Inferior parietal cortex (tissue), 1 donor: ENCODE data around the gene PLD4.
"Not testable (repeated sequence)": the region's sequence is repeated elsewhere in the genome, so short reads cannot be mapped to it uniquely, and the experiment has no call there.

Experiments used
- DNase-seq: peaks from one replicate; pipeline ENCODE4 v3.0.0-alpha.2; 2016; ENCODE audit errors: extremely low spot score

The PLD4 gene

DNA sequence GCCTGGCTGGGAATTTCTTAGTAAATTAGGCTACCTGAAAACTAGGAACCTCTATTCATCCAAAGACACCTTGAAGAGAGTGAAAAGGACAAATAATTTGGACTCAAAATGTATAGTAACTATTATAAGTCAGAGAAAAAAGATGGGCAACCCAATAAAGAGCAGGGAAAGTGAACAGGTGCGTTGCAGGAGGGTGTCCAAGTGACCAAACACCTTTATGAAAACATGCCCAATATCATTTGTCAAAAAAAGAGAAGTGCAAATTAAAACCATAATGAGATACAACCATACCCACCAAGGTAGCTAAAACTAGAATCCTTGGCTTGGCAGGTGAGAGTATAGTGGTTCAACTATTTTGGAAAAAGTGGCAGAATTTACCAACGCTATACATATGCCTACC, 24.9 kb upstream of the PLD4 start:
- no peak for DNase-seq

GRCh38 chr14:104900639-104901512, 23.8 kb upstream of the PLD4 start:
- no peak for DNase-seq

DNA sequence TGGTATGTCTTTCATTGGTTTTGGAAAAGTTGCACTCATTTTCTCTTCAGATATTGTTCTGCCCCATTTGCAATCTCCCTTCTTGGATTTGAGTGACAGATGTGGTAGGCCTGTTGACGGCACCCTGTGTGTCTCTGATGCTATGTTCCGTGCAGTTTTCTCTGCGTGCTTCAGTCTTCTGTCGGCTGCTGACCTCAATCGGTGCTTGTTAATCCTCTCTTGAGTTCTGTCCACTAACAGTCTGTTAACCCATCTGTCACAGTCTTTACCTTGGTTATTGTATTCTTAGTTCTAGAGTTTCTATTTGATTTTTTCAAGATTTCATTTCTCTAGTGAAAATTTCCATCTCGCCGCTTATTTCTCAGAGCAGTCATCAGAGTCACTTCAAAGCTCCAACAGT, 20.7 kb upstream of the PLD4 start:
- no peak for DNase-seq

DNA sequence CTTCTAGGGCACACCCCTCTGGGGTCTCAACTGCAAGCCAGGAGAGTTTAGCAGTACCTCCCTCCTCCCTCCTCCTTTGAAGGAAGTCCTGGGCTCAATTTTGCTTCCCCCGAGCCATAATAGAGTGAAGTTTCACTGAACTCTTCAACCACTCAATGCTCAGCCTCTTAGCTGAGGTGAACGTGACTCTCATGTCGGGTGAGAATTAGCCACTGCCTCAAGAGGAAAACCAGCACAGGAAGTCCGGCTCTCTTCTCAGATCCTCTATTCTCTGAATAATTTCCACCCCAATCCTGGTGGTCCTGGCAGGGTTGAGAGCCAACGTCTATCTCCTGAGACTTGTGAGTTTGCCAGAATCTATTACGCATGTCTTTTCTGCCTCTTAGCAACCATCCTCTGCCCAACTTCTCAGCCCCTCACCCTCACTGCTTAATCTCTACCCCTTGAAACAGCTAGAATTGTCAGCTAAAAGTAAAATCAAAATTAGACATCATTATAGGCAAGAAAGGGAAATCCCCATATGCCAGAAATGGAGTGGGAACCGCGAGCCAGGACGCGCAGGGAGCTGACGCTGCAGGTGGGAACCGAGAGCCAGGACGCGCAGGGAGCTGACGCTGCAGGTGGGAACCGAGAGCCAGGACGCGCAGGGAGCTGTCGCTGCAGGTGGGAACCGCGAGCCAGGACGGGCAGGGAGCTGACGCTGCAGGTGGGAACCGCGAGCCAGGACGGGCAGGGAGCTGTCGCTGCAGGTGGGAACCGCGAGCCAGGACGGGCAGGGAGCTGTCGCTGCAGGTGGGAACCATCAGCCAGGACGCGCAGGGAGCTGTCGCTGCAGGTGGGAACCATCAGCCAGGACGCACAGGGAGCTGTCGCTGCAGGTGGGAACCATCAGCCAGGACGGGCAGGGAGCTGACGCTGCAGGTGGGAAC, 19.8 kb upstream of the PLD4 start:
- DNase-seq = not testable (repeated sequence)

DNA sequence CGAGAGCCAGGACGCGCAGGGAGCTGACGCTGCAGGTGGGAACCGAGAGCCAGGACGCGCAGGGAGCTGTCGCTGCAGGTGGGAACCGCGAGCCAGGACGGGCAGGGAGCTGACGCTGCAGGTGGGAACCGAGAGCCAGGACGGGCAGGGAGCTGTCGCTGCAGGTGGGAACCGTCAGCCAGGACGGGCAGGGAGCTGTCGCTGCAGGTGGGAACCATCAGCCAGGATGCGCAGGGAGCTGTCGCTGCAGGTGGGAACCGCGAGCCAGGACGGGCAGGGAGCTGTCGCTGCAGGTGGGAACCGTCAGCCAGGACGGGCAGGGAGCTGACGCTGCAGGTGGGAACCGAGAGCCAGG, 19.1 kb upstream of the PLD4 start:
- DNase-seq = not testable (repeated sequence)

- no peak for DNase-seq
Observed at GRCh38 chr14:104908303-104908702, 16.4 kb upstream of the PLD4 start.

GRCh38 chr14:104912053-104912452, 12.6 kb upstream of the PLD4 start:
- DNase-seq = no peak

DNA sequence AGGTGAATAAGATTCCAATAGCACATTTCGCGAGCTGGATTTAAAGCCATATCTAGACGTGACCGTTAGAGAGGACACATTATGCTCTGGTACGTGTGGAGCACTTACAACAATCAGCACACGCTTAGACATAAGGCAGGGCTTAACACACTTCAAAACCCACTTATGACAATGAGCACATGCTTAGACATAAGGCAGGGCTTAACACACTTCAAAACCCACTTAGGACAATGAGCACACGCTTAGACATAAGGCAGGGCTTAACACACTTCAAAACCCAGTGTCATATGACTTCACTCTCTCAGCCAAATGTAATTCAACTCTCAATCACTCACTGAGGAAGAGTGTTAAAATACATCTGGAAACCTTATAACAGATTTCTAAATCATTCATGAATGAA, 11.2 kb upstream of the PLD4 start:
- DNase-seq = no peak

GRCh38 chr14:104917116-104917515, 7.6 kb upstream of the PLD4 start:
- DNase-seq = no peak

- no peak for DNase-seq
Observed at GRCh38 chr14:104917993-104918392, 6.7 kb upstream of the PLD4 start.

- not testable (repeated sequence) for DNase-seq
Observed at GRCh38 chr14:104919152-104919992, 5.3 kb upstream of the PLD4 start.

- DNase-seq = no peak
Observed at GRCh38 chr14:104919993-104920315, 4.7 kb upstream of the PLD4 start.

DNA sequence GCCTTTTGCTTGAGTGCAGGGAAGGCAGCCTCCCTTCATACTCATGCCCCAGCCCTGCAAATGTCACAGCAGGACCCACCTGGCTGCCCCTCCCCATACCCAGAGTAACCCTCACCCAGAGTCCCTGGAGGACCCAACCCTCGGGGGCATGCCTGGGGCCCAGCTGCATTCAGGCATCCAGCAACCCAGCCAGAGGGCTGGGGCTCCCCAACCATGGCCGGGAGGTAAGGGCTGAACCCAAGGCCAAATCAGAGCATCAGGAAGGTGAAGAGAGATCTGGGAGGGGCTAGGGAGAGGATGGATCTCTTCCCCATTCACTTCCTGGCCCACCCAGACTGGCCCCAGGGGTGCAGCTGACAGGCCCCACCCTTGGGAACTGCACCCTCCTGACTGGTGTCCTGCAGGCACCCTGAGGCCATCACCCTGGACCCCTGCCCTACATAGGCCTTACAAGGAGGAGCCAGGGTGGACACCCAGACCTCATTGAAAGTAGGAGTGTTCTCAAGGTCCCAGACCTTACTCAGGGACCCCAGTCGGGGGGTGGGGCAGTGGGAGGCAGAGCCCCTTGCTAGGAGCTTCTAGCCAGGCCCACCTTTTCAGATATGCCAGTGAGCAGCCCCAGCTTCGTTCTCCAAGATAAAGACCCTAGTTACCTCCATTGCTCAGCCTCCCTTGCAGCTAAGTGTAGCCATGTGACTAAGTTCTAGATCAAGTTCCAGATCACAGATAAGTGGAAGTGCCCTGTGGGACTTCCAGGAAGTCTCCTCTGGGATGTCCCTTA, 849 bp upstream of the PLD4 start:
- no peak for DNase-seq

DNA sequence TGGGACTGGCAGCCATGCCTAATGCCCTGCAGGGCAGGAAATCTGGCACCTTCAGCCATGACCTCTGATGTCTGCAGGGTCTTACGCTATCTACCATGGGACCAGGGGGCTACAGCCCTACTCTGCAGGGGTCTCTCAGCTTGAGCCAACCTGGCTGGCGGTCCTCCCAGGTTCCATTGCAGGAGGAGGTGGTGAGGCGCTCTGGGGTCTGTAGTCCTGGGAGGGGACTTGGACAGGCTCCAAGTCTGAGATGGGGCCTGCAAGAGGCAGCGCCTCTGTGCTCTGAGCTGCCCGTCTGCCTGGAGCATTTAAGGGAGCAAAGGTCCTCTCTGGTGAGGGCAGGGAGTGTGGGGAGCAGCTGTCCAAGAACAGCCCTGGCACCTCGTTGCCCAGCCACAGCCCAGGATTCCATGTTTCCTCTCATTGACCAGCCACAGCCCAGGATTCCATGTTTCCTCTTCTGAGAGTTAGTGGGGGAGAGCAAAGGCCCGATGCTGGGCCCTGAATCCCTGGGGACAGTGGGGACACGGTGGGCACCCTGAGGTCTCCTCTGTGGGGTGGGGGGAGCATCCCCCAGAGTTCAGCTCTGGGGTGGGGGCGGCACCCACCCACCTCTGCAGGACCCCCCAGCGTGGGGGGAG, 655 bp downstream of the PLD4 start:
- no peak for DNase-seq

GRCh38 chr14:104925855-104926609, 1.4 kb downstream of the PLD4 start:
- DNase-seq = no peak

DNA sequence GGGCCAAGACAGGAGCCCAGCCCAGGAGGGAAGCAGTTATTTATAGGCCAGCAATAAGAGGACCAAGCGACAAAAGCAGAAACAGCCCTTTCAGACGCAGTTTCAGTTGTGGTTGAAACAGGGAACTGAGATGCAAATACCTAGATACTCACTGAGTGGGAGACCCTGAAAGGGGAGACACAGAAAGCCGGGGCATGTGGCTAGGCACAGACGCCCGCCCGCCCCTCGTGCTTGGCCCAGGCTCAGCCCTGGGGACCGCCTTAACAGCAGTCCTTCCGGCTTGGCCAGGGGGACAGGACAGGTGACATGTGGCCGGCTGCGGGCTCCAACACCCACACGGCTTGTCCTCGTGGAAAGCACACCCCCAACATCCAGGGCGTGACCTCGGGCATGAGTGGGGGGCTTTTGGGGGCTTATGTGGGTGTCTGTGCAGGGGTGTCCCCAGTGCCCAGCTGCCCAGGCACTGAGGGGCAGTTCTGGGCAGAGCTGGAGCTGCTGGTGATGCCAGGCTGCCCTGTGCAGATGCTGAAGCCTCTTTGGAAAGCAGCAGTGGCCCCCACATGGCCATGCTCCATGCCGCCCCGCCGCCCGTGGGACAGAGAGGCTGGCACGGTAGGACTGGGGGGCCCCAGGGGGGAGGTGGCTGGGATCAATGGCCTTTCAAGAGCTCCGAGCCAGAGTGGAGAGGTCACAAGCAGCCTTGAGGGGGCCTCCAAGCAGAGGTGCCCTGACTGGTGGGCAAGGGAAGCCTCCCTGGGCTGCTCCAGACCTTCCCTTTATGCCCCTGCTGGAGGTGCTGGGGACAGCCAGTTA, 2.1 kb downstream of the PLD4 start:
- no peak for DNase-seq

GRCh38 chr14:104927432-104927816, 2.7 kb downstream of the PLD4 start:
- no peak for DNase-seq

GRCh38 chr14:104927901-104928300, 3.2 kb downstream of the PLD4 start:
- DNase-seq = no peak
